Right lobe of liver (tissue), 6 donors: ENCODE results near the gene PLD6. TPM values are rescaled to one million over a fixed set of nuclear protein-coding genes. Genes with fewer than 3 reads are reported as not detected.

Experiments
- ATAC-seq, 4 donors: fragments of 200-7000 bp; cut with Tn5 transposase; one replicate each; pipeline ENCODE4 v1.9.1; 2020; ENCODE audit warnings: mild to moderate bottlenecking in 4 of 4, moderate library complexity in 4 of 4
- DNase-seq, 3 donors: peaks; one replicate each; pipeline ENCODE4 v3.0.0-alpha.2; 2020
- H3K27ac ChIP-seq, 3 donors: fragments of 200-600 bp; one replicate each; pipeline ENCODE4 v1.8.0; 2022
- H3K27me3 ChIP-seq, 2 donors: fragments of 200-600 bp; one replicate each; pipeline ENCODE4 v1.8.0; 2022
- H3K36me3 ChIP-seq, 4 donors: fragments of 200-600 bp; sonication (generic) in 1 of 4; one replicate each; pipeline versions ENCODE4 v1.5.1 to v1.8.0; 2017 to 2022; ENCODE audit warnings: control low read depth in 1 of 4
- H3K4me1 ChIP-seq, 4 donors: fragments of 200-600 bp; sonication (generic) in 1 of 4; one replicate each; pipeline versions ENCODE4 v1.5.1 to v1.8.0; 2017 to 2022; ENCODE audit warnings: control low read depth in 1 of 4
- H3K4me3 ChIP-seq, 3 donors: fragments of 200-600 bp; one replicate each; pipeline ENCODE4 v1.8.0; 2022
- H3K9me3 ChIP-seq, 4 donors: fragments of 200-600 bp; sonication (generic) in 1 of 4; one replicate each; pipeline versions ENCODE4 v1.5.1 to v1.8.0; 2017 to 2022; ENCODE audit warnings: control low read depth in 1 of 4
- CTCF ChIP-seq, 4 donors: fragments of 200-600 bp in 3 of 4; fragments of 450-650 bp in 1 of 4; IDR thresholded peaks; one replicate each; pipeline versions ENCODE4 v1.5.1 to v1.8.0; 2016 to 2022; ENCODE audit warnings: antibody characterized with exemption in 4 of 4, mild to moderate bottlenecking in 2 of 4
- POLR2A ChIP-seq: fragments of 450-650 bp; IDR thresholded peaks from one replicate; pipeline ENCODE4 v1.6.1; 2017; ENCODE audit warnings: antibody characterized with exemption, mild to moderate bottlenecking
- WGBS: methylation state at CpG from one replicate; pipeline ENCODE4 v1.1.6; 2018; ENCODE audit warnings: low coverage, low lambda C conversion rate; ENCODE audit not compliant: insufficient coverage; ENCODE audit errors: missing lambda C conversion rate; 5-methylcytosine and 5-hydroxymethylcytosine counted together
- intact Hi-C, 2 donors: fragments of 100-400 bp; cut with DNase I; formaldehyde crosslinking; loops; one replicate each; pipeline versions ENCODE4 v1.11.2 to v1.14.1; 2022
- total RNA-seq, 6 experiments: library from RNA; depleted of rRNA in 2 of 6; stranded (reverse); fragments of >200 nt in 2 of 6; fragmentation: NEBNext Ultra II Directional in 3 of 6; extraction: Animal tissue kit (Norgen Biotek cat#: 25700) in 3 of 6; gene quantifications; one replicate each; pipeline versions ENCODE4 v1.1.0 to v1.2.4, GENCODE V29; 2016 to 2023
- donor health status: DM: no; HTN: yes; CAD: no.
- donor health status: DM: no; HTN: no; CAD: no.
- donor health status: DM: no; HTN: no; CAD: no.
- donor health status: DM: no; HTN: yes; CAD: no.
- donor health status: DM: no; HTN: yes; CAD: no.

Gene PLD6
- total RNA-seq, 6 experiments from 2014 or later = 0.68 to 3.6 (median 2.8) TPM

- Histone ChIP-seq H3K9me3 (no peaks in the 10 kb centered on the region), H3K27ac (no peak overlapping the region), H3K27me3 (no peaks in the 10 kb centered on the region), H3K4me1 (no peaks in the 10 kb centered on the region), H3K36me3 (peaks cover 0 to 59% (median 13%) of the 10 kb centered on the region in 4 donors), H3K4me3 (no peak overlapping the region)
- DNase-seq = no peak
- intact Hi-C loops = no loop called here
- WGBS = 83% methylated on average over 1 of the region's 6 CpGs
- no peak for ATAC-seq
- TF ChIP-seq CTCF (IDR thresholded peaks at IDR 0.05) = no peak
- TF ChIP-seq POLR2A = no peak
These were observed 23.5 kb downstream of the PLD6 start for GRCh38 chr17:17182598-17183136.

DNA sequence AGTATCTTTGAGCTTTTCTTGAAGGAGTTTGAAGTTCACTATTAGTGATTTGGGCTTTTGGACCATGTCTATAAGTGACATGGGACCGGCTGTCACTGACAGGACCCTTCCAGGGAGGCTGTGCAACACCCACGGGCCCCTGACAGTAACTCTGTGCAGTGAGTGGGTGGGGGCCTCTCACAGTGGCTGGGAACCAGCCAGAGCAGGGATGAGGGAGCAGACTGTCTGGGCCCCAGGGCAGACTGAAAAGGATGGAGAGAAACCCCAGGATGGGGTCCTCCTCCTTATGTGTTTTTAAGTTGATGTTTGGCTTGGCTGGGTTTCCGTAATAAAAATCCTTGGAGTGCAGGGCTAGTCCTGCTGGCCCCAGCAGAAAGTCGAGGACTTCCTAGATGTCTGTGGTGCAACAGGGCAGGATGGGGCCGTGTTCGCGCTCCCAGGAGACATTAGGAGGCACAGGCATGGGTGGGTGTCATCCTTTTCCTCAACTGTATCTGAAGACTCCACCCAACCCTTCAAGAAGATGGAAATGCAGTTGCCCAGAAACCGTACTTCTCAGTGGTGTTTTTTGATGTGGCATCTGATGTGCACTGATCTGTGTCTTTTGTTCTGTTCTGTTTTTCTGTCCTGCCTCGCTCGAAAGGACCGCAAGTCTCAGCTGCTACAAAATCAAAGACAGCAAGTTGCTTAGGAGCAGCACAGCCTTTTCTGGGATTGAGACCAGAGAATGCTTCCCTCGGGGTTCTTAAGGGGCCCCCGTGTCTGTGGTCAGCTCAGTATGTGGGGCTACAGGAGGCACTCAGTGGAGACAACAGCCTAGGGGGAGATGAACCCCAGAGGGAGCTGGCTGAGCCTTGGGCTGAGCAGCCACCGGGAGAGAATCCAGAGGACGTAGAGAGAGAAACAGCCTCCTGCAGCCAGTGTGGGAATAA, 24.2 kb downstream of the PLD6 start:
- ATAC-seq (no peak), DNase-seq (no peak)
- Histone ChIP-seq H3K27ac (no peak overlapping the region), H3K4me3 (no peak overlapping the region), H3K9me3 (no peaks in the 10 kb centered on the region), H3K36me3 (peaks cover 0 to 66% (median 19%) of the 10 kb centered on the region in 4 donors), H3K27me3 (no peaks in the 10 kb centered on the region), H3K4me1 (no peaks in the 10 kb centered on the region)
- TF ChIP-seq POLR2A (no peak), CTCF (IDR thresholded peaks at IDR 0.05) (no peak)
- 76% methylated on average over 11 of the region's 15 CpGs for whole genome bisulfite sequencing
- intact Hi-C loops = no loop called here

DNA sequence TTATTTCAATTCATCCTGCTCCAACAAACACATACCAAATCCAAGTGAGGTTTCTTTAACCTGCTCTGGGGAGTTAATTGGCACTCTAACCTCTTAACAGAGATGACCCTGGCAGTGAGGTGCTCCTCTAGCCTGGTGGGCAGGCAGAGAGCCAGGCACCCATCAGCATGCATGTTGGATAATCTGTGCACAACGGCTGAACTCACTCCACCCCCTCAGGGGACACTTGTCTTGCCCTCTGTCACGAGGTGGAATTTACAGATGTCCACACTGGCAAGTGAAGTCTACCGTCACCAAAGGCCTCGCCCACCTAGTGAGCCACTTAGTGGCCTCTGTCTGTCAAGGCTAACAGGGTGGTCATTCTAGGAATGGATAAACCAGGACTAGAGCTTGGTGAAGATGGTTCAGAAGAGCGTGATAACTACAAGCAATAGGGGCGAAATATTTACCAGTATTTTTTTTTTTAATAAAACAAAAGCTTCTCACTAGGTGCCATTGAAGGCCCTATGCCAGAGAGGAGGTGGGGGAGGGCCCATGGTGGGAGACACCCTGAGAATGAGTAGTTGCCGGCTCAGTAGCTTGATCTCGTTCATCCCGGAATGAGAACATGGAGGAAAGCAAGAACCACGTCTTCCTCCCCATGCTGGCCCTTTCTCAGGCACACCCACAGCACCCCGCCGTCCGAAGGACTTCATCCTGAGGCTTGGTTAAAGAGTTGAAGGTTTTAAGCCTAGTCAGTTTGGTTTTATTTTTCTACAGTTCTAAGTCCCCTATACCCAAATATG, 25.2 kb downstream of the PLD6 start:
- intact Hi-C loops = no loop called here
- DNase-seq (no peak), ATAC-seq (no peak)
- H3K9me3 ChIP-seq = no peaks in the 10 kb centered on the region
- 86% methylated on average over 10 of the region's 13 CpGs for WGBS
- peaks cover 0 to 76% (median 25%) of the 10 kb centered on the region in 4 donors for H3K36me3 ChIP-seq
- no peaks in the 10 kb centered on the region for H3K27me3 ChIP-seq
- no peak overlapping the region for H3K4me3 ChIP-seq
- no peaks in the 10 kb centered on the region for H3K4me1 ChIP-seq
- TF ChIP-seq CTCF (IDR thresholded peaks at IDR 0.05) (no peak), POLR2A (no peak)
- no peak overlapping the region for H3K27ac ChIP-seq

GRCh38 chr17:17180141-17180603, 26.0 kb downstream of the PLD6 start:
- 80% methylated on average over 1 of the region's 9 CpGs for WGBS
- H3K36me3 ChIP-seq = peaks cover 0 to 84% (median 30%) of the 10 kb centered on the region in 4 donors
- no peak overlapping the region for H3K4me3 ChIP-seq
- no peak overlapping the region for H3K27ac ChIP-seq
- ATAC-seq (no peak), DNase-seq (no peak)
- intact Hi-C loops = no loop called here
- no peaks in the 10 kb centered on the region for H3K9me3 ChIP-seq
- no peaks in the 10 kb centered on the region for H3K27me3 ChIP-seq
- H3K4me1 ChIP-seq = no peaks in the 10 kb centered on the region
- TF ChIP-seq POLR2A (no peak), CTCF (IDR thresholded peaks at IDR 0.05) (no peak)
